ENCODE measurements around the gene GGT7.
"Not testable (repeated sequence)": the region's sequence is repeated elsewhere in the genome, so short reads cannot be mapped to it uniquely, and the experiment has no call there.

Gene GGT7

GRCh38 chr20:34848597-34848996, 24.1 kb downstream of the GGT7 start:
- no peak for DNase-seq (ENCODE audit: low read depth)

- DNase-seq (ENCODE audit: low read depth) = no peak
These were observed 29.2 kb downstream of the GGT7 start for GRCh38 chr20:34843421-34843820.

GRCh38 chr20:34842143-34842542, 30.5 kb downstream of the GGT7 start:
- no peak for DNase-seq (ENCODE audit: low read depth)

GRCh38 chr20:34834459-34834893, 38.2 kb downstream of the GGT7 start:
- DNase-seq (ENCODE audit: low read depth) = no peak

GRCh38 chr20:34831936-34832335, 40.7 kb downstream of the GGT7 start:
- DNase-seq (ENCODE audit: low read depth) = no peak

- DNase-seq (ENCODE audit: low read depth) = no peak
These were observed 43.5 kb downstream of the GGT7 start for GRCh38 chr20:34829191-34829590.

- peak; percentile 65 for DNase-seq (ENCODE audit: low read depth)
These were observed 46.9 kb downstream of the GGT7 start, which contains the start of gene NCOA6 for GRCh38 chr20:34825530-34826362. TSS of gene NCOA6 (minus strand) at chr20:34825651. CDS start at chr20:34782355, 43,296 bp downstream.

GRCh38 chr20:34824806-34825529, 47.7 kb downstream of the GGT7 start:
- peak; percentile 22 for DNase-seq (ENCODE audit: low read depth)

- DNase-seq (ENCODE audit: low read depth) = no peak
These were observed 48.2 kb downstream of the GGT7 start for GRCh38 chr20:34824452-34824805.

- no peak for DNase-seq (ENCODE audit: low read depth)
These were observed 48.6 kb downstream of the GGT7 start for GRCh38 chr20:34824026-34824425.

- no peak for DNase-seq (ENCODE audit: low read depth)
These were observed 51.7 kb downstream of the GGT7 start for GRCh38 chr20:34820805-34821578.

GRCh38 chr20:34817801-34818200, 54.9 kb downstream of the GGT7 start:
- DNase-seq (ENCODE audit: low read depth) = no peak

GRCh38 chr20:34817072-34817471, 55.6 kb downstream of the GGT7 start:
- DNase-seq (ENCODE audit: low read depth) = no peak

GRCh38 chr20:34815636-34816035, 57.0 kb downstream of the GGT7 start:
- no peak for DNase-seq (ENCODE audit: low read depth)

- no peak for DNase-seq (ENCODE audit: low read depth)
These were observed 64.1 kb downstream of the GGT7 start for GRCh38 chr20:34808583-34808982.

GRCh38 chr20:34807944-34808465, 64.7 kb downstream of the GGT7 start:
- not testable (repeated sequence) for DNase-seq (ENCODE audit: low read depth)

GRCh38 chr20:34806255-34806654, 66.4 kb downstream of the GGT7 start:
- DNase-seq (ENCODE audit: low read depth) = no peak

GRCh38 chr20:34798871-34799270, 73.8 kb downstream of the GGT7 start:
- no peak for DNase-seq (ENCODE audit: low read depth)

GRCh38 chr20:34798328-34798727, 74.3 kb downstream of the GGT7 start:
- no peak for DNase-seq (ENCODE audit: low read depth)

- DNase-seq (ENCODE audit: low read depth) = no peak
These were observed 75.4 kb downstream of the GGT7 start for GRCh38 chr20:34797012-34797995.
